Tibial nerve (tissue), 4 donors: ENCODE data around the gene BRCA2.
"Not testable (repeated sequence)": the region's sequence is repeated elsewhere in the genome, so short reads cannot be mapped to it uniquely, and the experiment has no call there.

Source experiments
- EP300 ChIP-seq, 2 donors: sonication (generic); formaldehyde crosslinking; IDR thresholded peaks; one replicate each; pipeline ENCODE4 v1.6.1; 2017; ENCODE audit warnings: antibody characterized with exemption in 2 of 2, mild to moderate bottlenecking in 1 of 2
- POLR2A ChIP-seq, 2 donors: fragments of 450-650 bp; IDR thresholded peaks; one replicate each; pipeline ENCODE4 v1.6.1; 2017; ENCODE audit warnings: antibody characterized with exemption in 2 of 2, mild to moderate bottlenecking in 2 of 2, moderate library complexity in 2 of 2
- TF ChIP-seq, protein P1 (sequence below), 5 experiments: fragments of 200-600 bp in 3 of 5; fragments of 450-650 bp in 2 of 5; sonication (generic) in 3 of 5; IDR thresholded peaks; one replicate each; pipeline ENCODE4 v1.5.1; 2016 to 2019; ENCODE audit warnings: antibody characterized with exemption in 5 of 5, mild to moderate bottlenecking in 3 of 5, moderate library complexity in 2 of 5

DNA sequence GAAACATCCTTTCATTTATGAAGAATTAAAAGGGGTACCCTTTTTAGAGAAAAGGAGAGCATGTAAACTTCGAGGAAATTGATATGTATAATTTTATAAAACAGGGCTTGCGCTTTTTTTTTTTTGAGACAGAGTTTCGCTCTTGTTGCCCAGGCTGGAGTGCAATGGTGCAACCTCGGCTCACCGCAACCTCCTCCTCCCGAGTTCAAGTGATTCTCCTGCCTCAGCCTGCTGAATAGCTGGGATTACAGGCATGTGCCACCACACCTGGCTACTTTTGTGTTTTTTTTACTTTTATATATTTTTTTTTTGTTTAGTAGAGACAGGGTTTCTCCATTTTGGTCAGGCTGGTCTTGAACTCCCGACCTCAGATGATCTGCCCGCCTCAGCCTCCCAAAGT is 40.6 kb downstream of the BRCA2 start:
- TF ChIP-seq EP300, POLR2A (IDR thresholded peaks at IDR 0.05): not testable (repeated sequence)
- TF ChIP-seq, protein P1, sequence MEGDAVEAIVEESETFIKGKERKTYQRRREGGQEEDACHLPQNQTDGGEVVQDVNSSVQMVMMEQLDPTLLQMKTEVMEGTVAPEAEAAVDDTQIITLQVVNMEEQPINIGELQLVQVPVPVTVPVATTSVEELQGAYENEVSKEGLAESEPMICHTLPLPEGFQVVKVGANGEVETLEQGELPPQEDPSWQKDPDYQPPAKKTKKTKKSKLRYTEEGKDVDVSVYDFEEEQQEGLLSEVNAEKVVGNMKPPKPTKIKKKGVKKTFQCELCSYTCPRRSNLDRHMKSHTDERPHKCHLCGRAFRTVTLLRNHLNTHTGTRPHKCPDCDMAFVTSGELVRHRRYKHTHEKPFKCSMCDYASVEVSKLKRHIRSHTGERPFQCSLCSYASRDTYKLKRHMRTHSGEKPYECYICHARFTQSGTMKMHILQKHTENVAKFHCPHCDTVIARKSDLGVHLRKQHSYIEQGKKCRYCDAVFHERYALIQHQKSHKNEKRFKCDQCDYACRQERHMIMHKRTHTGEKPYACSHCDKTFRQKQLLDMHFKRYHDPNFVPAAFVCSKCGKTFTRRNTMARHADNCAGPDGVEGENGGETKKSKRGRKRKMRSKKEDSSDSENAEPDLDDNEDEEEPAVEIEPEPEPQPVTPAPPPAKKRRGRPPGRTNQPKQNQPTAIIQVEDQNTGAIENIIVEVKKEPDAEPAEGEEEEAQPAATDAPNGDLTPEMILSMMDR (IDR thresholded peaks at IDR 0.05) = not testable (repeated sequence)
